ENCODE results near the gene CFAP126. TPM values are rescaled to one million over a fixed set of nuclear protein-coding genes. Genes with fewer than 3 reads are reported as not detected.

Gene CFAP126
- total RNA-seq, 1 experiment from 2014 or later = not detected

DNA sequence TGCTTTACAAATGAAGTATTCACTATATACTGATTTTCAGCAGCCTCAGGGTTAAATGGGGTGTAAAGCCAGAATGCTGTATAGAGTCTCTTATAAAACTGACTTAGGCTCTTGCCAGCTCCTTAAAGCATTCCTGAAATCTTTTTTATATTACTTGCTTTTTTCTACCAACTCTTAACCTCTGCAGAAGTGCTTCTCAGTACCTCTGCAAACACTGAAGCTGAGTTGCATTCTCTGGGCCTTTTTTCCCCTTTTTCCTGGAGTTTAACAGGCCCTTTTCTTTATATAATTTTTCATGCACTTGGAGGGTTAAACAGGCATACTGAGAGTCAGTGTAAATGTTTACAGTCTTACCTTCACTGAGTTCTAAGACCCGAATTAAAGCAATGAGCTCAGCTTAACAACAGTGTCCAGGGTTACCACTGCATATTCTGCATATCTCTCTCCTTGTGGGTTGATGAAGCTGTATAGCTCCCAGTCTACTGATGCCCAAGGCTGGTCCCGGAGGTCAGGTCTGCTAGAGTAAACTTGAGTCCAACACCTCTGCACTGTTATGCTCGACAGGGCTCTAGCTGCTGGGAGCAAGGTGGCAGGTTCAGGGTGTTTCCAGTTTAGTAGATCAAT is 40.9 kb upstream of the CFAP126 start:
- Histone ChIP-seq H3K4me2 (ENCODE audit: insufficient read depth, insufficient read length, low read length) (no peak overlapping the region), H2BK20ac (ENCODE audit: low read depth, low read length, poor library complexity, severe bottlenecking) (no peak overlapping the region), H3K4me1 (ENCODE audit: insufficient read depth, low read length) (peaks cover 4% of the 10 kb centered on the region; the same call in 1 of the 2 replicates), H3K27ac (ENCODE audit: insufficient read length, low read depth, low read length) (no peak overlapping the region), H3K23ac (ENCODE audit: insufficient read length, low read depth, low read length) (no peak overlapping the region), H3K9ac (ENCODE audit: extremely low read depth, insufficient read length, low read length) (no peak overlapping the region), H3K23me2 (ENCODE audit: insufficient read length, low read depth, low read length, poor library complexity, severe bottlenecking) (no peaks in the 10 kb centered on the region), H3K79me1 (ENCODE audit: insufficient read depth, low read depth, low read length, poor library complexity, severe bottlenecking) (no peaks in the 10 kb centered on the region), H4K20me1 (ENCODE audit: control insufficient read depth, insufficient read depth, insufficient read length) (no peaks in the 10 kb centered on the region), H3T11ph (ENCODE audit: low read length) (no peak overlapping the region), H3K27me3 (ENCODE audit: insufficient read depth, low read length) (no peaks in the 10 kb centered on the region), H3K18ac (ENCODE audit: insufficient read length, low read depth, low read length) (no peak overlapping the region), H3K14ac (ENCODE audit: insufficient read depth, low read length) (no peak overlapping the region), H3K9me3 (ENCODE audit: control insufficient read depth, low read depth, low read length) (no peaks in the 10 kb centered on the region), H2AFZ (ENCODE audit: low read length) (no peak overlapping the region), H2BK15ac (ENCODE audit: low read depth, low read length) (no peak overlapping the region), H2BK120ac (ENCODE audit: low read depth, low read length, poor library complexity, severe bottlenecking) (no peak overlapping the region), H4K5ac (ENCODE audit: insufficient read length, low read depth, low read length) (no peak overlapping the region), H2BK12ac (ENCODE audit: insufficient read length, low read depth, low read length) (no peak overlapping the region), H2BK5ac (ENCODE audit: insufficient read length, low read length) (no peak overlapping the region), H3K79me2 (ENCODE audit: insufficient read depth, low read length) (no peaks in the 10 kb centered on the region), H3K4ac (ENCODE audit: low read depth, low read length) (no peak overlapping the region), H4K8ac (replicated peaks; ENCODE audit: insufficient read length, low read depth, low read length) (no peak overlapping the region), H4K91ac (ENCODE audit: insufficient read length, low read depth, low read length) (no peak overlapping the region), H2AK5ac (ENCODE audit: insufficient read length, low read length) (no peak overlapping the region), H3K56ac (ENCODE audit: insufficient read length, low read depth, low read length) (no peak overlapping the region)
- no peak overlapping the region for H3K4me3 Mint-ChIP-seq
- TF ChIP-seq, protein P1, sequence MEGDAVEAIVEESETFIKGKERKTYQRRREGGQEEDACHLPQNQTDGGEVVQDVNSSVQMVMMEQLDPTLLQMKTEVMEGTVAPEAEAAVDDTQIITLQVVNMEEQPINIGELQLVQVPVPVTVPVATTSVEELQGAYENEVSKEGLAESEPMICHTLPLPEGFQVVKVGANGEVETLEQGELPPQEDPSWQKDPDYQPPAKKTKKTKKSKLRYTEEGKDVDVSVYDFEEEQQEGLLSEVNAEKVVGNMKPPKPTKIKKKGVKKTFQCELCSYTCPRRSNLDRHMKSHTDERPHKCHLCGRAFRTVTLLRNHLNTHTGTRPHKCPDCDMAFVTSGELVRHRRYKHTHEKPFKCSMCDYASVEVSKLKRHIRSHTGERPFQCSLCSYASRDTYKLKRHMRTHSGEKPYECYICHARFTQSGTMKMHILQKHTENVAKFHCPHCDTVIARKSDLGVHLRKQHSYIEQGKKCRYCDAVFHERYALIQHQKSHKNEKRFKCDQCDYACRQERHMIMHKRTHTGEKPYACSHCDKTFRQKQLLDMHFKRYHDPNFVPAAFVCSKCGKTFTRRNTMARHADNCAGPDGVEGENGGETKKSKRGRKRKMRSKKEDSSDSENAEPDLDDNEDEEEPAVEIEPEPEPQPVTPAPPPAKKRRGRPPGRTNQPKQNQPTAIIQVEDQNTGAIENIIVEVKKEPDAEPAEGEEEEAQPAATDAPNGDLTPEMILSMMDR (conservative IDR thresholded peaks at IDR 0.05) = no peak
- no peak for DNase-seq
- no peak overlapping the region for H3K27ac Mint-ChIP-seq
- H3K27me3 Mint-ChIP-seq (ENCODE audit: low read depth) = peaks cover 13% of the 10 kb centered on the region
- H3K4me1 Mint-ChIP-seq = peaks cover 29 to 32% of the 10 kb centered on the region in 2 experiments
- H3K36me3 Mint-ChIP-seq (ENCODE audit: insufficient read depth in 1 of 3, low read depth in 3 of 3) = peaks cover 3 to 10% (median 4%) of the 10 kb centered on the region in 3 experiments; a peak in 5 of 7 replicates
- peaks cover 9 to 11% of the 10 kb centered on the region in 2 experiments; a peak in 4 of 5 replicates for H3K9me3 Mint-ChIP-seq
- WGBS (ENCODE audit: extremely low coverage, insufficient read length, low lambda C conversion rate) = no CpG with 5 or more reads among the region's 3 CpGs

All from H9 (cell line).